Liver (tissue), 9 donors: ENCODE measurements around the gene NXN. TPM values are rescaled to one million over a fixed set of nuclear protein-coding genes. Genes with fewer than 3 reads are reported as not detected.

ENCODE experiments used
- DNase-seq: peaks from one replicate; pipeline ENCODE4 v3.0.0-alpha.2; 2017; ENCODE audit warnings: low spot score
- H3K27ac ChIP-seq, 2 donors: one replicate each; pipeline ENCODE4 v1.7.0; 2013; ENCODE audit warnings: inconsistent platforms in 2 of 2, low read length in 2 of 2, control low read depth in 1 of 2, low read depth in 1 of 2, mild to moderate bottlenecking in 1 of 2
- H3K27me3 ChIP-seq, 4 donors: one replicate each; pipeline versions ENCODE4 v1.6.1 to v1.7.0; 2013; ENCODE audit warnings: low read length in 3 of 4, inconsistent platforms in 1 of 4, mild to moderate bottlenecking in 1 of 4, moderate library complexity in 1 of 4; ENCODE audit not compliant: control insufficient read depth in 4 of 4, insufficient read depth in 4 of 4
- H3K36me3 ChIP-seq, 4 donors: one replicate each; pipeline versions ENCODE4 v1.6.1 to v1.7.0; 2013; ENCODE audit warnings: low read length in 3 of 4, mild to moderate bottlenecking in 3 of 4, low read depth in 1 of 4, moderate library complexity in 1 of 4; ENCODE audit not compliant: control insufficient read depth in 4 of 4, insufficient read depth in 3 of 4
- H3K4me1 ChIP-seq, 4 donors: one replicate each; pipeline versions ENCODE4 v1.6.1 to v1.7.0; 2013; ENCODE audit warnings: low read length in 3 of 4, mild to moderate bottlenecking in 3 of 4, moderate library complexity in 1 of 4; ENCODE audit not compliant: control insufficient read depth in 4 of 4, insufficient read depth in 4 of 4
- H3K4me3 ChIP-seq, 3 donors: one replicate each; pipeline versions ENCODE4 v1.6.1 to v1.7.0; 2013; ENCODE audit warnings: low read length in 3 of 3, control low read depth in 1 of 3, low read depth in 1 of 3, mild to moderate bottlenecking in 1 of 3
- H3K9ac ChIP-seq, 2 donors: one replicate each; pipeline ENCODE4 v1.7.0; 2013; ENCODE audit warnings: low read length in 2 of 2, mild to moderate bottlenecking in 2 of 2, moderate library complexity in 2 of 2, control low read depth in 1 of 2, low read depth in 1 of 2
- H3K9me3 ChIP-seq, 4 donors: one replicate each; pipeline versions ENCODE4 v1.6.1 to v1.7.0; 2013; ENCODE audit warnings: low read length in 3 of 4; ENCODE audit not compliant: control insufficient read depth in 4 of 4
- ATF3 ChIP-seq: IDR thresholded peaks from 2 replicates; pipeline ENCODE4 v1.6.1; 2016; ENCODE audit warnings: antibody characterized with exemption
- CTCF ChIP-seq: fragments of 150-350 bp; IDR thresholded peaks from 2 replicates; pipeline ENCODE4 v1.5.1; 2017; ENCODE audit warnings: improper control_type of control experiment, low read depth, low read length; ENCODE audit not compliant: missing input control
- EGR1 ChIP-seq, 2 donors: IDR thresholded peaks; 2 replicates each; pipeline ENCODE4 v1.6.1; 2016 to 2018; ENCODE audit warnings: antibody characterized with exemption in 2 of 2, low read depth in 2 of 2
- FOXA1 ChIP-seq: IDR thresholded peaks from 2 replicates; pipeline ENCODE4 v1.6.1; 2016; ENCODE audit warnings: antibody characterized with exemption
- FOXA2 ChIP-seq: IDR thresholded peaks from 2 replicates; pipeline ENCODE4 v1.6.1; 2016; ENCODE audit warnings: antibody characterized with exemption
- GABPA ChIP-seq, 2 donors: IDR thresholded peaks in 1 of 2; conservative IDR thresholded peaks in 1 of 2; 2 replicates each; pipeline ENCODE4 v1.6.1; 2016; ENCODE audit warnings: antibody characterized with exemption in 2 of 2, mild to moderate bottlenecking in 1 of 2, moderate library complexity in 1 of 2
- HNF4A ChIP-seq, 2 donors: conservative IDR thresholded peaks; 2 replicates each; pipeline ENCODE4 v1.6.1; 2016; ENCODE audit warnings: antibody characterized with exemption in 2 of 2, mild to moderate bottlenecking in 2 of 2
- HNF4G ChIP-seq: IDR thresholded peaks from 2 replicates; pipeline ENCODE4 v1.6.1; 2016; ENCODE audit warnings: antibody characterized with exemption
- JUND ChIP-seq, 2 donors: IDR thresholded peaks; 2 replicates each; pipeline ENCODE4 v1.6.1; 2016; ENCODE audit warnings: antibody characterized with exemption in 2 of 2
- MAX ChIP-seq: IDR thresholded peaks from 2 replicates; pipeline ENCODE4 v1.6.1; 2016; ENCODE audit warnings: antibody characterized with exemption
- NR2F2 ChIP-seq: IDR thresholded peaks from 2 replicates; pipeline ENCODE4 v1.6.1; 2016; ENCODE audit warnings: antibody characterized with exemption
- RAD21 ChIP-seq, 2 donors: IDR thresholded peaks; 2 replicates each; pipeline ENCODE4 v1.6.1; 2016; ENCODE audit warnings: antibody characterized with exemption in 2 of 2, mild to moderate bottlenecking in 2 of 2
- REST ChIP-seq: IDR thresholded peaks from 2 replicates; pipeline ENCODE4 v1.6.1; 2016; ENCODE audit warnings: antibody characterized with exemption, mild to moderate bottlenecking
- RXRA ChIP-seq, 2 donors: IDR thresholded peaks; 2 replicates each; pipeline ENCODE4 v1.6.1; 2017 to 2018; ENCODE audit warnings: antibody characterized with exemption in 2 of 2, mild to moderate bottlenecking in 1 of 2
- SP1 ChIP-seq: IDR thresholded peaks from 2 replicates; pipeline ENCODE4 v1.6.1; 2018; ENCODE audit warnings: antibody characterized with exemption, mild to moderate bottlenecking
- TAF1 ChIP-seq: conservative IDR thresholded peaks from 2 replicates; pipeline ENCODE4 v1.6.1; 2016; ENCODE audit warnings: antibody characterized with exemption, mild to moderate bottlenecking
- YY1 ChIP-seq: IDR thresholded peaks from 2 replicates; pipeline ENCODE4 v1.6.1; 2016; ENCODE audit warnings: antibody characterized with exemption, mild to moderate bottlenecking
- ZBTB33 ChIP-seq: IDR thresholded peaks from 2 replicates; pipeline ENCODE4 v1.6.1; 2016; ENCODE audit warnings: antibody characterized with exemption
- WGBS: extraction: QIAGEN DNeasy Blood & Tissue Kit; methylation state at CpG from one replicate; pipeline ENCODE4 v1.1.7; 2013; 5-methylcytosine and 5-hydroxymethylcytosine counted together
- polyA plus RNA-seq, 2 donors: library from polyadenylated mRNA; stranded (reverse) in 1 of 2; unstranded in 1 of 2; fragments of 200-250 nt in 1 of 2; fragments of >200 nt in 1 of 2; fragmentation: Nextera tagmentation in 1 of 2; extraction: Ambion mirVana in 1 of 2; gene quantifications; one replicate each; pipeline versions ENCODE4 v1.2.1 to v1.2.3, GENCODE V29; 2013 to 2015
- total RNA-seq, 2 donors: library from RNA; depleted of rRNA; stranded (reverse); fragments of >200 nt; gene quantifications; one replicate each; pipeline ENCODE4 v1.2.3, GENCODE V29; 2014
- donor health status: healthy.
- donor health status: healthy.
- donor health status: healthy.
- donor health status: healthy.
- donor health status: healthy.

NXN gene
- total and polyA plus RNA-seq, 4 donors: 2.3 to 4.5 (median 3.3) TPM

- Histone ChIP-seq H3K4me1 (peaks cover 0 to 4% (median 0%) of the 10 kb centered on the region in 4 donors), H3K9ac (no peak overlapping the region), H3K27me3 (no peaks in the 10 kb centered on the region), H3K36me3 (peaks cover 0 to 7% (median 4%) of the 10 kb centered on the region in 4 donors), H3K27ac (no peak overlapping the region), H3K9me3 (no peaks in the 10 kb centered on the region), H3K4me3 (no peak overlapping the region)
- 91% methylated on average over 9 of the region's 9 CpGs for WGBS
- no peak for DNase-seq
- TF ChIP-seq RAD21 (IDR thresholded peaks at IDR 0.05) (no peak), FOXA1 (no peak), HNF4G (no peak), EGR1 (IDR thresholded peaks at IDR 0.05; ENCODE audit: low read depth in 2 of 2) (no peak), REST (no peak), CTCF (no peak), YY1 (no peak), RXRA (IDR thresholded peaks at IDR 0.05) (no peak), MAX (no peak), GABPA (IDR thresholded peaks at IDR 0.05 in 1 of 2, conservative IDR thresholded peaks at IDR 0.05 in 1 of 2) (no peak), NR2F2 (no peak), HNF4A (conservative IDR thresholded peaks at IDR 0.05) (no peak), JUND (IDR thresholded peaks at IDR 0.05) (no peak), ZBTB33 (no peak), ATF3 (no peak), FOXA2 (no peak), SP1 (no peak), TAF1 (no peak)
Observed at GRCh38 chr17:1013729-1014090, 34.1 kb upstream of the NXN start.
